GM18498 (cell line): ENCODE measurements around the gene FSIP1.
A peak's percentile ranks its signal among the peaks of the same experiment; 100 is the strongest.
"Not testable (repeated sequence)": the region's sequence is repeated elsewhere in the genome, so short reads cannot be mapped to it uniquely, and the experiment has no call there.

Source experiments
- ATAC-seq: cut with Tn5 transposase; IDR thresholded peaks from one replicate; pipeline ENCODE4 v1.9.1; 2021; ENCODE audit warnings: mild to moderate bottlenecking, moderate library complexity; ENCODE audit not compliant: unreplicated experiment

FSIP1 gene

DNA sequence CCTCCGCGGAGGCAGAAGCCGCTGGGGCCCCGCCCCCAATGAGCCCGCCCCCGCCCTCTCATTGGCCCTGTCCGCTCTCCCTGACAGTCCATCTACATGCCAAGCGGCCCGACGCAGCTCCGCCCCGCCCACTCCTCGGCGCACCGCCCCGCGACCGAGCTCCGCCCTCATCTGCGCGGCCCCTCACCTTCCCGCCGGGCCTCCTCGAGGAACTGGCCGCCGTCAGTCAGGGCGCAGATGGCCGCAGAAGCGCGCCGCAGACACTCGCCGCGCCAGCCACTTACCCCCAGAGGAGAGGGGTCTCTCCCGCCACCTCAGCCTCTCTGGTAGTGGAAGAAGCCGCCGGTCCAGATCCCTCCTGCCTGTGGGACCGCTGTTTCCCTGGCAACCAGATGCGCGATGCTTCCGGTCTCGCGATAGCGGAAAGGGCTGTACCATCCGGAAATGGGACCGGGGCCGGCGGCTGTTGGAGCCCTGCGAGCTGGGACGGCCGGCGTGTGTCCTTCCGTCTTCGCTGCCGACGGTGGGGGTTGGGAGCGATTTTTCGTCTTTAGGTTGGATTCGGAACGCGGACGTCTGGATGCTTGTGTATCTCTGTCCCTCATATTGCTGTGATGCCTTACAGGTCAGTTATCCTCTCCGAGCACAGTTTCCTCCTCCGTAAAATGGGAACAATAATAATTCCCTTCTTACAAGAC is at the start of gene FSIP1:
TSS of gene FSIP1 (minus strand) at position 401 of the 698 bp plus-strand sequence. CDS start 6,317 bp downstream, outside the sequence.
- peak; percentile 98 for ATAC-seq

DNA sequence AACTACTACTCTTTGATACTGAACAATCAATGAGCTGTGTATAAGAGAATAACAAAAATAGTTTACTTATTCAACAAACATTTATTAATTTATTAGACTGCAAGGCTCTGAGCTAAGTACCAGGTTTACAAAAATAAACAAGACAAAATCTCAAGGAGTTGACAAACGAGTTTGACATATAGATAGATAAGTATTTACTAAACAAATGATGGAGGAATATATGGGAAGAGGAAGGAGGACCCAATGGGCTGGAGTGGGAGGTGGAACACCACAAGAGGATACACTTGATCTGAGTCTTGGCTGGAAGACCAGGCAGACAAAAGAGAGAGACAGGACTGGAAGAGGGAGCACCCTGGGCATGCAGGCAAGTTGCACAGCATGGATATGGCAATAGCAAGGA is 47.5 kb upstream of the FSIP1 start:
- no peak for ATAC-seq

DNA sequence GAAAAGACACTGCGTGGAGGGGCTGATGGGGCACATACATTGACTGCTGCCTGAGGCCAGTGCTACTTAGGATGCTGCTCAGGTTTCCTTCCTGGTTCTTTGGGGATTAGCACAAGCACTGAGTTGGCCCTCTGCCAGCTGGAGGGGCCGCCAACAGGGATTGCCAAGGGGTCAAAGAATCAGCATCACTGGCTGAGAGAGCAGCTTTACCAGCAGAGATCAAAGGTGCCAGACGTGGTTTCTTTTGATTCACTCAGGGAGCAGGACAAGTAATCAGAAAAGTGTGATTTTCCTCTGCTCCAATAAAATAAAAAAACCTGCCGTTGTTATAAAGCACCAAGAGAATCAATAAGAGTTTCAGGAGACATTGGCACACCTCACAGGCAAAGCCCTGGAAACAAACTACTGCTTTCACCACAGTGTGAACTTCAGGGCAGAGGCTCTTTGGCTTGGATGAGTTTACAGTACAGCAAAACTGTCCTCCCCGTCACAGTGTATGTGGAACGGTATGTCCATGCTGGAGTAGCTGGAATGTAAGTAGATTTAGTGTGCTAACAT is 45.8 kb upstream of the FSIP1 start:
- no peak for ATAC-seq

DNA sequence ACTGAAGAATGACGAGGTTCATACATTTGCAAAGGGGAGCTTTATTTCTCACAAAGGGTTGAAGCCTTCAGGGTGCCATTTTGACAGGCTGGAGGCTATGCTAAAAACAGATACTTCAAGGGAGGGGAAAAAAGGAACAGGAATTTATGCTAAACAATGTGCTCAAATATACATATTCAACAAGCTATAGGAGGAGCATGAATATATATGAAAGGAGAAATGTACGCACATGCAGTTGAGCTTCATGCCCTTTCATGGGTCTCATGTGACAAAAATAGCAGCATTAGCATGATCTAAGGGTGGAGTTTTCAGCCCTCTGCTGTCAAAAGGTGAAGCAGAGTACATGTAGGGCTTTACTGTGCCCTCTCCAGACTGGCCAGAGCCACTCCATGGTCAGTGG is 44.3 kb upstream of the FSIP1 start:
- ATAC-seq, result no peak

DNA sequence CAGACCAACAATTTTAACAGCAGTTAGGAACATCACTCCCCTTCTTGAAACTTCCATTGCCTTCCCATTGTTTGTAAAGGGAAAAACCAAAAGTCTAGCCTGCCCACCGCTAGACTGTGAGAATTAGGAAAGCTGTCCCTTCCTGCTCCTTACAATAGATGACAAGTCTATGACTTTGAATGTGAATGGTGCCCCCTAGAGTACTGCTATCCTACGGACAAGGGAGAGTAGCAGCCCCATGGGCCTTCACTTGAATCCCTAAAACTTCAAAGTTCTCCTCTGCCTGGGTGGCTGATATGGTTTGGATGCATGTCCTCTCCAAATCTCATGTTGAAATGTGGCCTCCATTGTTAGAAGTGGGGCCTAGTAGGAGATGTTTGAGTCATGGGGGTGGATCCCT is 41.0 kb upstream of the FSIP1 start:
- ATAC-seq, result no peak

DNA sequence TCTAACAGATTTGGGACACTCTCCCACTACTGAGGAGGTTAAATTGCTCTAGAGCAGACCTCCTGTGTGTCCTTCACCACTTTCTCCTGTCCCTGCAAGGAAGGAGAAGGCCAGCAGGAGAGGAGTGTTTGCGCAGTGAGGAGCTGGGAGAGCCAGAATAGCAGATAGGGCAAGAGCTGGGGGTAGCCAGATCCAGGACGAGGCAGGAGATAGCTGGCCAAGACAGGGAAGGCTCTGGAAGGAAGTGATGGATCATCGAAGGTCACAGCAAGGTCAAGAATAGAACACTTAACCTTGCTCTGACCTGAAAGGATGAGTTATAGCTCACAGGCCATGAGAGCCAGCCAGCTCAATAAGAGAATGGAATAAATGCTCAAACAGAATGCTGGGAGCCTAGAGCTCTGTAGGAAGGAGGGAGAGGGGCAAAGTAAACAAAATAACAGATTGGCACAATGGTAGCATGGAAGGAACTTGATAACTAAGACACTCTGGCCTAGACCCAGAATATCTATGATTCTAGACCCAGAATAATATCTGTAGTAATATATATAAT is 37.5 kb upstream of the FSIP1 start:
- ATAC-seq, result no peak

DNA sequence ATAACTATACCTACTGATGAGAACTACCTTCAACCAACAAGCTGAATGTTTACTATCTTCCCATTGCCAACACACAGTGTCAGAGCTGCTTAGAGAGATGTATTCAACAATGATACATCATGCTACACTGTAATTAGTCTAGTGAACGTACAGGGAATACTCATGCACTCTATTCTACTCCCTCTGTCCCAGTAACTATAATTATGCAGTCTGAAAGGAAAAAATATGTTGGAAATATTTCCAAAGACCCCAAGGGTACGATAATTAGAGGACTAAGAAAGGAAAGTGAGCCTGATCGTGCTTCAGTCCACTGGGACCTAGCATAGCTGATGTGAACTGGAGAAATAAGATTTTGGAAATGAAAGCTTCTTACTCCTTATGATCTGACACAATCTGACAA is 36.9 kb upstream of the FSIP1 start:
- no peak for ATAC-seq

DNA sequence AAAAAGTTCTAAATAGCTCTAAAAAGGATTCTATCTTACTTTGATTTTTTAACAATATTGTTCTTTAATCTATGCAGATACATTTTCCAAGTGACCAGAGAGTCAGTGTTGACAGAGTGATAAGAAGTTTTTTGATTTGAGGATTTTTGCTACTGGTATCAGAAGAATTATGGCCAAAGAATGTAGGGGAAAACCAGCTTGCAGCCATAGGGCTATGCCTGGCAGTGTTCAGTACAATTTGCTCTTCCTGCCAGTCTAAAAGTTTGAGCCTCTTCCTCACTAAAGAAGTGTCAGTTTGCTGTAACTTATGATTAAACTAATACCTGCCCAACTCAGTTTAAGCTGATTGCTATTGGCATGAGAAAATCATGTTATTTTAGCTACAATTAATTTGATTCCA is 35.3 kb upstream of the FSIP1 start:
- no peak for ATAC-seq

DNA sequence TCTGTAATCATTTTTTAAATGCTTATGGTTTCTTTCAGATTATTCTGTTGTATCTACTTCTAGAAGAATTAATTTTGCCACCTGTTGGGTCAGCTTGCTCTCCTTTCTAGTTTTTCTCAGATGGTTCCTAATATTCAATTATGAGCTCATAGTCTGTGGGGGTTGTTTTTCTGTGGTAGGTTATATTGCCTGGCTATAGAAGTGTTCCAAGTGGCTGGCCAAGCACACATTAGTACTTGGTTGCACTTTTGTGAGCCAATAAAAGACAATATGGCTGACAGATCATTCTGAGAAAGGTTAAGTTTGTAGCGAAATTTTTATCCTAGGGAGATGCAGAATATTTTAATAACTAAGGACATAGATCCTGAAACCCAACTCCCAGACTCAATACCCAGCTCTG is 31.8 kb upstream of the FSIP1 start:
- ATAC-seq, result no peak

DNA sequence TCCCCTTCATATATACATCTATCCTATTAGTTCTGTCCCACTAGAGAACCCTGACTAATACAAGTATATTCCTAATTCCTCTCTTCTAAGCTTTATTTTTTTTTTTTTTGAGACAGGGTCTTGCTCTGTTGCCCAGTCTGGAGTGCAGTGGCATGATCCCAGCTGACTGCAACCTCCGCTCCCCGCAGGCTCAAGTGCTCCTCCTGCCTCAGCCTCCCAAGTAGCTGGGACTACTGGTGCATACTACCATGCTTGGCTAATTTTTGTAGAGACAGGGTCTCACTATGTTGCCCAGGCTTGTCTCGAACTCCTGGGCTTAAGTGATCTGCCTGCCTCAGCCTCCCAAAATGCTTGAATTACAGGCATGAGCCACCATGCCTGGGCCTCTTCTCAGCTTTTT is 30.0 kb upstream of the FSIP1 start:
- not testable (repeated sequence) for ATAC-seq

DNA sequence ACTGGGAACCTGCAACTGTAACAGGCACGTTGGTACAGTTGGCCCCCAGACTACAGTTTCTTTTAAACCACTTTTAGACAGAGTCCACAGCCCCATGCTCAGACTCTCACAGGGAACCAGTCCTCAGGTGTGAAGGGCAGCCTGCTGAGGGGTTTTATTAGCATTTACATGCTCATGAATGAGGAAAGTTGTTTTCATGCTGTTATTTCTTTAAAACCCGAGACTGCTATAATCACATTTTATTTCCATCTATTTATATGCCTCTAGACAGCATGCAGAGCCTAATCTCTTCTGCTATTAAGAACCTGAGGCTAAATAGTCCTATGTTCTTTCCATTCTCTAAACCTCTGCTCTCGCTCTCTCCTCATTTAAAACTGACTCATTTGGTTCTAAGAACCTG is 26.3 kb upstream of the FSIP1 start:
- ATAC-seq, result no peak

DNA sequence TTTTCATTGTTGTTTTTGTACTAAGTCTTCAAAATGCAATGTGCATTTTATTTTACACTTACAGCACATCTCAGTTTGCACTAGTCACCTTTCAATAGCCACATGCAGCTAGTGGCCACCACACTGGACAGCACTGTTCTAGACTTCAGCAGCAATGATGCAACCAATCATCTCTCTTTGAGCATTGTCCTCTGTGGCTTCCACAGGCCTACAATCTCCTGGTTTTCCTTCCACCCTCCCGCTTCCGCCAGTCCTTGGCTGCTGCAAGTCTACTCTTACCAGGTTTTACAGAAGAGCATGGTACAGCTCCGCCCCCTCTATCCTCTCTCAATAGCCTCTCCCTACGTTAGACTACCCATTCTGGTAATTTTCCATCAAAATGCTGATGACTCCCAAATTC is 25.1 kb upstream of the FSIP1 start:
- ATAC-seq, result no peak

DNA sequence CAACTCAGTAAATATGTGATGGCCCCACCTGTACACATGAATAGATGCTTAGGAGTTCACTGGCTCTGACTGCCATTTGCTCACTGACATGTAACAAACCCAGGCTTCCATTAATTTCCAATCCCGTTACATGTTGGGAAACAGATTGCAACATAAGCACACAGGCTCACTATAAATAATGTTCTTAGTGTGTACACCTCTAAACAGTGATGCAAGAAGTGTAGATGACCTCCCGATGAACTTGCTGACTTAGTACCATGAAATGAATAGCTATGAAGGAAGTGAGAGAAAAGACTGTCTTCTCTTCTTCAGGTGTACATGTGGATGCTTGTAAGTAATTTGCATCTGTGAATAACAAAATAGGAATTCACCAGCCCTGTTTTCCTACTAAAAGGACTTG is 21.4 kb upstream of the FSIP1 start:
- ATAC-seq, result no peak

DNA sequence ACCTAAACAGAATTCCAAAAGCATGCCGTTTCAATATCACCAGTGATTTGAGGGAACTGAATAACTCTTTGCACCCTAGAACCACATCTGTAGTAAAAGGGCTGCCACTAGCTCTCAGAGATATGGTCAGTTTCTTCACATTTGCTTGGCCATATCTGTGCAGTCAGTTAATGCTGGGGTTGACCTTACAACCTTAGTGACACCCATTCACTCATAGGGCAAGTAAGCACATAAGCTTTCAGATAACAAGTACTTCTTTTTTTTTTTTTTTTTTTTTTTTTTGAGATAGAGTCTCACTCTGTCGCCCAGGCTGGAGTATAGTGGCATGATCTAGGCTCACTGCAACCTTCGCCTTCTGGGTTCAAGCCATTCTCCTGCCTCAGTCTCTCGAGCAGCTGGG is 20.4 kb upstream of the FSIP1 start:
- ATAC-seq, result no peak

DNA sequence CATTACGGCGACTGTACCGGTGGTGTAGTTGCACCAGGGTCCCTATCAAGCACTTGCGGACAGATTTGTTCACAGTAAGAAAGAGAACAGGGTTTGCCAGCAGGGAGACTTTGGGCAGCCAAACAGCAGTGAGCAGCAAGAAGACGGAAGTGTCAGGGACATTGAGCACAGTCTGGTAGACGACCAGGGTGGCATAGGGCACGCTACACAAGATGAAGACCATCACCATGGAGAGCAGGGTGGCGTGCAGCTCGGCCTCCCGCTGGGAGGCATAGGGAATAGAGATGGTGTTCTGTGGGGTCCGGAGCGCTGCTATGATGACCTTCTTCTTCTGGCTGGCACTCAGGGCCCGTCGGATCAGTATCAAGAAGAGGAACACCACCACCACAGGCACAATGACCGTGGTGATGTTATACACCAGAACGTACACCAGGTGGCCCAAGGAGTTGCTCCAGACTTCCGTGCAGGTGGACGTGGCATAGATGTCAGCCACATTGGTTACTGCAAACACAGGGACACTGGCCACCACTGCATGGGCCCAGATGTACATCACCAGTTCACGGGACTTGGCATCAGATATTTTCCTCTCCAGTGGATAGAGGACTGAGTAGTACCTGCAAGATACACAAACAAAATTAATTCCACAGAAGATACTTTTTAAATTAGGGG is 19.1 kb upstream of the FSIP1 start:
- no peak for ATAC-seq

DNA sequence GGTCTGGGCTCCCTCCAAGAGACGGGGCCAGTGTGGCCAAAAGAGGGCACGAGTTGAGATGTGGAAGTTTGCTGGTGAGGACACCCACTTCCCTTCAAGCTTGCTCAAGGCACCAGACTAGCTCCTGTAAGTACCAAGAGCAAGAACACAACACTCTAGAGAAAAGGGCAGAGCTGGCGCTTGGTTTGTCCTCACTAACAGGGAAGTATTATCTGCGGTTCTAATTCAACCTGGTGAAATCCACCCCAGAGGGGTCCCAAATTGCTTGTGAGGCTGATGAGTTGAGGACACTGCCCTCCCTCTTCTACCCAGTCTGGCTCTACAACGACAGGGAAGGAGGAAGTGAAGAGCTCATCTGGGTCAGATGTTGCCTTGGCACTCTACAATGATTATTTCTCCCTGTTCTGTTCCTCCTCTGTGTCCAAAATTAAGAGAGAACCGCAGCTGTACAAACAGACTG is 16.9 kb upstream of the FSIP1 start:
- no peak for ATAC-seq

DNA sequence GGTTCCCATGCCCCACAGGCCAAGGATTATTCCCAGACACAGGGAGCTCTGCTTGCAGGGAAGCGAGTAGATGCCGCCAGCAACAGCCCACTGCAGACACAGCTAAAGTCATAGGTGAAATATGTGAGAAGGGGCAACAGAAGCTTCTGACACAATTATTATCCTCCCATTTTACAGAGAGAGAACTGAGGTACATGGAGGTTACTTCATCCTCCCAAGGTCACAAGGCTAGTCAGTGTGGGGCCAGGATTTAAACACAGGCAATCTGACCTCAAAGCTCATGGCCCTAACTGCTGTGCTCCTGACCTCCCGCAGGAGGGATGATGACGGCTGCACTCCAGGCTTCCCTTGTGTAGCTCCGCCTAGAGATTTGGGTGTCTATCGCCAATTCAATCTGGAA is 15.7 kb upstream of the FSIP1 start:
- ATAC-seq, result no peak

DNA sequence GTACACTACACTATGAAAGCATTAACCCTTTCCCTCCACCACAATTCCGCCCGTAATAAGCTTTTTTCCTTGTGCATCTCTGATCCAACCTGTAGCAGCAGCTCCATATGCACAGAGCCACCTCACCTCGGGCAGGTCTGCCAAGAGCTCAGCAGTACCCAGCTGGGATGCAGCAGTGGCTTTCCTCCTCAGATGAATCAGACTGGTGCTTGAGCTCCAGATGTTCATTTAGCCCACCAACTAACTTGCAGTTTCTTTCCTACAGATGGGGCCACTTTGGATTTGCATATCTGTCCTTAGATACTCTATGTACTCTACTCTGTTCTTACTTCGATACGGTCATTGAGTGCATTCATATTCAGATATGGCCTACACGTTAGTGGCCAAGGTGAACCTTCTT is 14.8 kb upstream of the FSIP1 start:
- no peak for ATAC-seq

DNA sequence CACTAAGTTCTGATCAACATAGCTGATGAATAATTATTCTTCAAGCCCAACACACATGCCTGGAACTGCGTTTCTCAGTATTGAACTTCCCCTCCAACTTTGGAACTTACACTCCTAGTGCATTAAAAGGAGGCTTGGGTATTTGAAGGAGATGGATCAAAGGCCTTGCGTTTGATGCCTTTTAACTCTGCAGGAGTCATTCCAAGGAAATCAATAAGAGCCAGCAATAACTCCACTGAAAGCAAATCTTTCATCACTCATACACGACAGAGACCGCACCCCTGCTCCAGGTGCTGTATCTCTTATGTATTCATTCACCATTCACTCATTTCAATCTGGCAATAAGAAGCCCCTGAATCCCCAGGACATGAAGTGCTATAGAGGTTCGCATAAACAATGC is 14.0 kb upstream of the FSIP1 start:
- ATAC-seq, result no peak

DNA sequence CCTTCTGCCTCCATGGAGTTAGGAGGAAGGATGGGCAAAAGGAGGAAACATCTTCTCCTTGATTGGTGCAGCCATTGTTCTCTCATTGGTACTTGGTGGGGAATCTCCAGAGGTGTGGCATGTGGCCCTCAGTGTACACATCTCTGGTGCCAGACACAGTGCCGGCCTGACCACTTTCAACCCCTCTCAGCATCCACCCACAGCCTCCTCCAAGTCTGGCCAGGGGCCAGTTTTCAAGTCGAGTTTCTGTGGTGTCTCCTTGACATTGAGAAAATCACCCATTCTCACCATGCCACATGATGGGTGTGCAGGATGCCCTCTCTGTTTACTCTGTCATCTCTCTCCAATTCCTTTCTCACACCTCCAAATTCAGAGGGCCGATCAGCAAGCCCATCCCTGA is 12.8 kb upstream of the FSIP1 start:
- no peak for ATAC-seq

DNA sequence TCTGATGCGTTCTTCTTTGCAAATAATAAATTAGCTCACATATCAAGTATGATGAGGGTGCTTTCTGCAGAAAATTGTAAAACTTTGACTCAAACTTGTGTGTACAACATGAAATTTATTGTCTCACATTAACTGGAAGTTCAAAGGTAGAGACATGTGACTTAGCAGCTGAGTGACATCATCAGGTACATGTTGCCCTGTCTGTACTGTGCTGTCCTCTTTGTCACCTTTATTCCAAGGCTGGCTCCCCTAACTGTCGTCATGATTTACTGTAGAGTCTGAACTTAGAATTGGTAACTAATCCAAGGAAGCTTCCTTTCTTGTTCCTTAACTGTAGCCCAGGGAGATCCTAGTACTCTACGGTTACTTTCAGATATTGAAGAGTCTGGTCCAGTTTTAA is 12.3 kb upstream of the FSIP1 start:
- no peak for ATAC-seq

DNA sequence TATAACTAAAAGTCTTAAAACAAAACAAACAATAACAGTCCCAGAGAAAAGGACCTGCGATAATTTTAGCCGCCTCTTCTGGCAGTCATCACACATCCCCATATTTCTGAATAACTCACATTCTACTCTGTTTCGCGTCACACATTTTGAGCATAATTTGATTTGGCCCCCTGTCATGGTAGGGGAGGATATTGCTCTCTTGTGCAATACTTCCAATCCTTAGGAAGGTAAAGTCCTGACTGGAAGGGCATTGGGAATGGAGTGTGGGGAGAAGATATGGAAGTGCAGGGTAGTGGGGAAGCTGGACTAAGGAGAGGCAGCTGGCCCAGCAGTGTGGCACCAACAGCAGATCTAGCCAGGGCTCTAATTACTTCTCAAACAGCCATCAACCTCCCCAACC is 11.3 kb upstream of the FSIP1 start:
- ATAC-seq, result no peak
